Erythroblast (primary cell): ENCODE results near the gene IL11.
"Not testable (repeated sequence)": the region's sequence is repeated elsewhere in the genome, so short reads cannot be mapped to it uniquely, and the experiment has no call there.

Experiments
- GATA1 ChIP-seq: IDR thresholded peaks from 2 replicates; pipeline ENCODE4 v1.6.1; 2011; ENCODE audit warnings: low read depth, mild to moderate bottlenecking, control low read depth, low read length, moderate library complexity
- POLR2A ChIP-seq: IDR thresholded peaks from 2 replicates; pipeline ENCODE4 v1.6.1; 2011; ENCODE audit warnings: mild to moderate bottlenecking, low read length

- TF ChIP-seq POLR2A, GATA1: not testable (repeated sequence)
Observed at GRCh38 chr19:55328774-55329318, 41.4 kb downstream of the IL11 start.
